RPMI7951 (cell line): Measurements from ENCODE around the gene NDRG2. TPM values are rescaled to one million over a fixed set of nuclear protein-coding genes. Genes with fewer than 3 reads are reported as not detected.

Experiments
- DNase-seq: peaks from one replicate; pipeline ENCODE4 v3.0.0-alpha.2; 2012; ENCODE audit warnings: low read depth
- total RNA-seq: library from RNA; depleted of rRNA; stranded (reverse); fragments of >200 nt; shearing (Covaris generic); gene quantifications from 2 replicates; pipeline ENCODE4 v1.2.3, GENCODE V29; 2014; rRNA removed

The NDRG2 gene
- total RNA-seq, 1 experiment from 2014 or later: 0.96 TPM

DNA sequence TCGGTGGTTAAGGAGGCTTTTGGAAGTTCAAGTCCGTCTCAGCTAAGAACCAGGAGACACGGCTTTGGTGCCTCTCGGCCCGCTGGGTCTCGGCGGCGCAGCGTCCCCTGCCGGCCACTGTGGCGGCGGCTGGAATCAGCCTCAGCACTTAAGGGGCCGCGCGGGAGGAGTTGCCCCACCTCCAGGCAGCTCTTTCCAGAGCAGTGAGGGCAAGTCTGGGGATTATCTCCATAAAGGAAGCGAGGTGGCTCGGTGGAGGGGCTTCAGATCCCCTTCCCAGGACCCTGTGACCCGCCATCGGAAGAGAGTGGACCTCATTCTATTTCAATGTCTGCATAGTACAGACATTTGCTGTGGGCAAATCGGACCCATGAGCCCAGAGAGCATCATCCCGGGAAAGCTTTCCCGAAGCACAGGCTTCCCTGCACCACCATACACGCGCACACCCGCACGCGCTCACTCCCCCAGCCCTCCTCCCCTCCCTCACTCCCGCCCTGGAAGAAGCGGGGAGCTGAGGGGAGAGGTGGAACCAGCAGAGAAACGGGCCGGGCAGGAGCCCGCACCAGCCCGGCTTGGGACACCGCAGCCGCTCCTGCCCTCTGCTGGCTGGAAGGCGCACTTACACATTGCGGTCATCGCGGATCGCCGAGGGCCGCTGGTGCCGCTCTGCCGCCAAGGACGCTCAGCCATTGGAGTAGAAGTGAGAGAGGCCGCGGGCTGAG, 53.7 kb downstream of the NDRG2 start:
- peak; percentile 78 for DNase-seq

GRCh38 chr14:20970647-20970982, 54.2 kb downstream of the NDRG2 start:
- no peak for DNase-seq

- DNase-seq: peak; percentile 86
These were observed 55.5 kb downstream of the NDRG2 start for GRCh38 chr14:20969336-20969735.

Other genes with a start within 250 kb of the NDRG2 start
- gene RNASE6, start 243.8 kb downstream of the NDRG2 start, total RNA-seq: not detected in 2 replicates
- 1.1 and 2.2 TPM in 2 replicates for gene RNASE1, start 222.2 kb downstream of the NDRG2 start, total RNA-seq
- not detected in 2 replicates for gene RNASE3, start 133.7 kb downstream of the NDRG2 start, total RNA-seq
- gene RNASE2, start 69.6 kb downstream of the NDRG2 start, total RNA-seq: not detected in 2 replicates
- 52.9 and 72.0 TPM in 2 replicates for gene METTL17, start 35.1 kb downstream of the NDRG2 start, total RNA-seq
- gene SLC39A2, start 25.8 kb downstream of the NDRG2 start, total RNA-seq: 0.12 TPM in 1 of 2 replicates, not detected in the other
- gene TPPP2, start 5.2 kb upstream of the NDRG2 start, total RNA-seq: not detected in 2 replicates
- gene RNASE13, start 9.7 kb upstream of the NDRG2 start, total RNA-seq: not detected in 2 replicates
- not detected in 2 replicates for gene RNASE7, start 17.3 kb upstream of the NDRG2 start, total RNA-seq
- gene RNASE8, start 32.8 kb upstream of the NDRG2 start, total RNA-seq: not detected in 2 replicates
- gene ARHGEF40, start 45.2 kb upstream of the NDRG2 start, total RNA-seq: 26.0 and 38.4 TPM in 2 replicates
- gene ZNF219, start 73.6 kb upstream of the NDRG2 start, total RNA-seq: 2.9 and 4.2 TPM in 2 replicates
- not detected in 2 replicates for gene TMEM253, start 76.0 kb upstream of the NDRG2 start, total RNA-seq
- not detected in 2 replicates for gene OR5AU1, start 131.0 kb upstream of the NDRG2 start, total RNA-seq
- 559 and 723 TPM in 2 replicates for gene HNRNPC, start 244.4 kb upstream of the NDRG2 start, total RNA-seq